Fibroblast of skin of left quadriceps (primary cell): Measurements from ENCODE around the gene DTNBP1.

Experiments used
- DNase-seq, 2 experiments: peaks; one replicate each; pipeline ENCODE4 v3.0.0-alpha.2; 2013; ENCODE audit warnings: low read depth in 2 of 2

Gene DTNBP1

GRCh38 chr6:15515226-15515625 lies 147.6 kb downstream of the DTNBP1 start:
- no peak for DNase-seq

GRCh38 chr6:15513801-15514711 lies 148.8 kb downstream of the DTNBP1 start:
- no peak for DNase-seq

GRCh38 chr6:15513131-15513771 lies 149.6 kb downstream of the DTNBP1 start:
- no peak for DNase-seq

- no peak for DNase-seq
These were observed 150.1 kb downstream of the DTNBP1 start for GRCh38 chr6:15512721-15513120.

- DNase-seq, result no peak
These were observed 150.7 kb downstream of the DTNBP1 start for GRCh38 chr6:15512126-15512525.

GRCh38 chr6:15511248-15512125 lies 151.3 kb downstream of the DTNBP1 start:
- DNase-seq, result no peak

- DNase-seq, result no peak
These were observed 152.1 kb downstream of the DTNBP1 start for GRCh38 chr6:15510536-15511247.

GRCh38 chr6:15510121-15510520 lies 152.7 kb downstream of the DTNBP1 start:
- no peak for DNase-seq

GRCh38 chr6:15509335-15509933 lies 153.4 kb downstream of the DTNBP1 start:
- DNase-seq, result no peak

GRCh38 chr6:15508931-15509330 lies 153.9 kb downstream of the DTNBP1 start:
- DNase-seq, result no peak

GRCh38 chr6:15508441-15508871 lies 154.4 kb downstream of the DTNBP1 start:
- DNase-seq, result no peak

- DNase-seq, result no peak
These were observed 155.1 kb downstream of the DTNBP1 start for GRCh38 chr6:15507746-15508145.

- DNase-seq, result no peak
These were observed 155.6 kb downstream of the DTNBP1 start for GRCh38 chr6:15507221-15507620.

GRCh38 chr6:15506066-15506465 lies 156.8 kb downstream of the DTNBP1 start:
- no peak for DNase-seq

- no peak for DNase-seq
These were observed 157.3 kb downstream of the DTNBP1 start for GRCh38 chr6:15505463-15505918.

- peak; percentile 96 to 97 for DNase-seq
These were observed 158.1 kb downstream of the DTNBP1 start for GRCh38 chr6:15504581-15505350.

GRCh38 chr6:15504040-15504495 lies 158.8 kb downstream of the DTNBP1 start:
- no peak for DNase-seq

- no peak for DNase-seq
These were observed 159.5 kb downstream of the DTNBP1 start for GRCh38 chr6:15503346-15503680.

- no peak for DNase-seq
These were observed 160.1 kb downstream of the DTNBP1 start for GRCh38 chr6:15502446-15503345.
